ENCODE results near the gene DLG1. TPM values are rescaled to one million over a fixed set of nuclear protein-coding genes. Genes with fewer than 3 reads are reported as not detected.

DLG1 gene
- total RNA-seq, 1 donor, result 49.6 TPM

DNA sequence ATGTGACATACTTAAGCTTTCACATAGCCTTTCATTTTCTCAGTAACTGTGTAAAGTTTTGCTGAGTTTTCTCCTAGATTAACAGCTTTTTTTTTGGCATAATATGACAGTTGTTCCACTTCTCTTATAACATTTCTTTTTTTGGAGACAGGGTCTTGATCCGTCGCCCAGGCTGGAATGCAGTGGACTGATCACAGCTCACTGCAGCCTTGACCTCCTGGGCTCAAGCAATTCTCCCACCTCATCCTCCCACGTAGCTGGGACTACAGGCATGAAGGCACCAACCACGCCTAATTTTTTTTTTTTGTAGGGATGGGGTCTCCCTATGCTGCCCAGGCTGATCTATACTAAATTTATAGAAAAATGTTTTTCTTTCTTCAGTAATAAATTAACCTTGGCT is 30.1 kb downstream of the DLG1 start:
- TF ChIP-seq, protein P1, sequence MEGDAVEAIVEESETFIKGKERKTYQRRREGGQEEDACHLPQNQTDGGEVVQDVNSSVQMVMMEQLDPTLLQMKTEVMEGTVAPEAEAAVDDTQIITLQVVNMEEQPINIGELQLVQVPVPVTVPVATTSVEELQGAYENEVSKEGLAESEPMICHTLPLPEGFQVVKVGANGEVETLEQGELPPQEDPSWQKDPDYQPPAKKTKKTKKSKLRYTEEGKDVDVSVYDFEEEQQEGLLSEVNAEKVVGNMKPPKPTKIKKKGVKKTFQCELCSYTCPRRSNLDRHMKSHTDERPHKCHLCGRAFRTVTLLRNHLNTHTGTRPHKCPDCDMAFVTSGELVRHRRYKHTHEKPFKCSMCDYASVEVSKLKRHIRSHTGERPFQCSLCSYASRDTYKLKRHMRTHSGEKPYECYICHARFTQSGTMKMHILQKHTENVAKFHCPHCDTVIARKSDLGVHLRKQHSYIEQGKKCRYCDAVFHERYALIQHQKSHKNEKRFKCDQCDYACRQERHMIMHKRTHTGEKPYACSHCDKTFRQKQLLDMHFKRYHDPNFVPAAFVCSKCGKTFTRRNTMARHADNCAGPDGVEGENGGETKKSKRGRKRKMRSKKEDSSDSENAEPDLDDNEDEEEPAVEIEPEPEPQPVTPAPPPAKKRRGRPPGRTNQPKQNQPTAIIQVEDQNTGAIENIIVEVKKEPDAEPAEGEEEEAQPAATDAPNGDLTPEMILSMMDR (IDR thresholded peaks at IDR 0.05; ENCODE audit: insufficient read depth, low read length), result no peak
- DNase-seq (ENCODE audit: low read depth), result peak; percentile 14
- H3K4me3 ChIP-seq (ENCODE audit: low read depth, low read length), result no peak overlapping the region

DNA sequence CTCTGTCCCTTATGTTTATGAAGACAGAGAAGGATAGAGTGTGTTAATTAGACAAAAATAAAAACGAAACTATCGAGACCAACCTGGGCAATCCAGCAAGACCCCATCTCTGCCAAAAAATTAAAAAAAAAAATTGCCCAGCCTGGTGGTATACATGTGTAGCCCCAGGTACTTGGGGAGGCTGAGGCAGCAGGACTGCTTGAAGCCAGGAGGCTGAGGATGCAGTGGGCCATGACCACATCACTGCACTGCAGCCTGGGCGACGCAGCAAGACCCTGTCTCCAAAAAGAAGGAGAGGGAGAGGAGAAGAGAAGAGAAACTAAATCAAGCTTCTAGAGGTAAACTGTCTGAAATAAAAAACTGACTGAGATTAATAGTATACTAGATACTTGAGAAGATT is 32.1 kb downstream of the DLG1 start:
- H3K4me3 ChIP-seq (ENCODE audit: low read depth, low read length), result no peak overlapping the region
- TF ChIP-seq, protein P1 (IDR thresholded peaks at IDR 0.05; ENCODE audit: insufficient read depth, low read length), result no peak
- no peak for DNase-seq (ENCODE audit: low read depth)

DNA sequence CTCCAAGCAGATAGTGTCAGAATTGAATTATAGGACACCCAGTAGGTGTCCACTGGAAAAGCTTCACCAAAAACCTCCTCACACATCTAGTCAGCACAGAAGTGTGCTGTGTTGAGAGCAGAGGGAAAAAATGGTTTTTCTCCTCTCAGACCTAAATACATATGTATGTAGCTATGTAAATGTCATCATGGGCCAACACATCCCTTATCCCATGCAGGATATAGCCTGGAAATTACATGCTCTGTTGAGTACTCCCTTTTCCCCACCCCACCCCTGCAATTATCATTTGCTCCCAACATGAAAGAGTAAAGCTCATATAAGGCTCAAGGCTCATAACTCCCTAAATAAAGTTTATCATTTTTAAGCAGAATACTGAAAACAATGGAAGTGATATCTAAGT is 35.7 kb downstream of the DLG1 start:
- no peak overlapping the region for H3K4me3 ChIP-seq (ENCODE audit: low read depth, low read length)
- DNase-seq (ENCODE audit: low read depth), result no peak
- TF ChIP-seq, protein P1 (IDR thresholded peaks at IDR 0.05; ENCODE audit: insufficient read depth, low read length), result no peak

DNA sequence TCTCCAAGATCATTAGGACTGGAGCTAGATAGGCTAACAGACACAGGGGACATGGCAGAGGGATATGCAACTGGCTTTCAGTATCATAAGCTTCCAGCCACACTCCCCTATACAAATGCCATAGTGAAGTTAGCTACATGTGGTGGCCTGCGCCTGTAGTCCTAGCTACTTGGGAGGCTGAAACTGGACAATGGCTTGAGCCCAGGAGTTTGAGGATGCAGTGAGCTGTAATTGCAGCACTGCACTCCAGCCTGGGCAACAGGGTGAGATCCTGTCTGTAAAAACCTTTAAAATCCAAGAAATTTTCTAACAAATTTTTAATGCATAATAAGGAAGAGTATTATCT is 37.3 kb downstream of the DLG1 start:
- TF ChIP-seq, protein P1 (IDR thresholded peaks at IDR 0.05; ENCODE audit: insufficient read depth, low read length), result no peak
- DNase-seq (ENCODE audit: low read depth), result no peak
- no peak overlapping the region for H3K4me3 ChIP-seq (ENCODE audit: low read depth, low read length)

DNA sequence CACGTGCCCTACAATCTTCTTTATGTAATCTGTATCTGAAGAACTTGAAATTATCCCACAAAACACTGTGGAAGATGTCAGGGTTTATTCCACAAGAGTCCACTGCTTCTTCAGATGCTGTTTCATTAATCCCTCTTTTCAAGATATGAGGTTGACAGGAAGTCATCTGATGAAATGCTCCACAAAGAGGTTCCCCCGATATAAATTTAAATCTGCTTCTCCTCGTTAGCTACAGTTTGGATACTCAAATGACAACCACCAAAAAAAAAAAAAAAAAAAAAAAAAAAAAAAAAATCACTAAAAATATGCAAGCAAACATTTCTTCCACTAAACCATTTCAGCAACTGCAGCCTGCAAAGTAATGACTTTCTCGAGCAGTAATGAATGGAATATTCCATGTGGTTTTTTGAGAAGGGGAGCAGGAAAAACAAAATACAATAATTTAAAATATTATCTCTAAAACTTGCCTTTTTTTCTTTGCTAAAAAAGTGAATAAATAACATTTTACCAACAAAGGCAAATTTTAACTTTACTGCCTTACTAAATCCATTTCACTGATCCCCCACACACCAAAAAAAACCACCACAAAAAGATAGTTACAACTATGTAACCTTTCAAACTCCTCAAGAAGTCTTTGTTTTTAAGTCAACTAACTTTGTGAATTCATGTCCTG is 37.8 kb downstream of the DLG1 start:
- TF ChIP-seq, protein P1 (IDR thresholded peaks at IDR 0.05; ENCODE audit: insufficient read depth, low read length), result no peak
- H3K4me3 ChIP-seq (ENCODE audit: low read depth, low read length), result no peak overlapping the region
- no peak for DNase-seq (ENCODE audit: low read depth)

DNA sequence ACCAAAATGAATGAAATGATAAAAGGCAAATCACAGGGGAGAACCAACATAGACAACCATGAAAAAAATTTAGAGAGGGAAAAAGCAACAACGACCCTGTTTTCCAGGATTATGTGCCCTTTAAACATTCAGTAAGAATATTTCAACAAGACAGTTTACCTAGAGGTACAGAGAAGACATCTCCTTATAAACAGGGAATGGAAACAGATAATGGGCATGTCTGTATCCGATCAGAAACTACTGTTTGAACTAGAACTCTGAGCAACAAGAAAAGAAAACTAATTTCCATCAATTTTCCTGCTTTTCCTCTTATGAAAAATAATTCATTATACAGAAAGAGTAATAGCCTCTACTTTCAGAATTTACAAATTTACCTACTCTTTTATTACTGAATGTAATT is 39.3 kb downstream of the DLG1 start:
- TF ChIP-seq, protein P1 (IDR thresholded peaks at IDR 0.05; ENCODE audit: insufficient read depth, low read length), result no peak
- DNase-seq (ENCODE audit: low read depth), result no peak
- H3K4me3 ChIP-seq (ENCODE audit: low read depth, low read length), result no peak overlapping the region

GRCh38 chr3:197258168-197258755 is 40.1 kb downstream of the DLG1 start:
- TF ChIP-seq, protein P1 (IDR thresholded peaks at IDR 0.05; ENCODE audit: insufficient read depth, low read length), result no peak
- no peak for DNase-seq (ENCODE audit: low read depth)
- no peak overlapping the region for H3K4me3 ChIP-seq (ENCODE audit: low read depth, low read length)
